H54 (cell line): ENCODE data around the gene MICALL2.

Experiments used
- DNase-seq: peaks from one replicate; pipeline ENCODE4 v3.0.0; 2011; ENCODE audit warnings: low spot score, mixed read lengths; ENCODE audit not compliant: insufficient read length
- FAIRE-seq: peaks from 3 replicates; lab custom pipeline; 2011; peaks lifted over from hg19 to GRCh38; lab: Jason Lieb, UNC
- POLR2A ChIP-seq: IDR thresholded peaks from 2 replicates; pipeline ENCODE4 v1.6.1; 2011; ENCODE audit warnings: low read depth, mild to moderate bottlenecking, low read length

MICALL2 gene

DNA sequence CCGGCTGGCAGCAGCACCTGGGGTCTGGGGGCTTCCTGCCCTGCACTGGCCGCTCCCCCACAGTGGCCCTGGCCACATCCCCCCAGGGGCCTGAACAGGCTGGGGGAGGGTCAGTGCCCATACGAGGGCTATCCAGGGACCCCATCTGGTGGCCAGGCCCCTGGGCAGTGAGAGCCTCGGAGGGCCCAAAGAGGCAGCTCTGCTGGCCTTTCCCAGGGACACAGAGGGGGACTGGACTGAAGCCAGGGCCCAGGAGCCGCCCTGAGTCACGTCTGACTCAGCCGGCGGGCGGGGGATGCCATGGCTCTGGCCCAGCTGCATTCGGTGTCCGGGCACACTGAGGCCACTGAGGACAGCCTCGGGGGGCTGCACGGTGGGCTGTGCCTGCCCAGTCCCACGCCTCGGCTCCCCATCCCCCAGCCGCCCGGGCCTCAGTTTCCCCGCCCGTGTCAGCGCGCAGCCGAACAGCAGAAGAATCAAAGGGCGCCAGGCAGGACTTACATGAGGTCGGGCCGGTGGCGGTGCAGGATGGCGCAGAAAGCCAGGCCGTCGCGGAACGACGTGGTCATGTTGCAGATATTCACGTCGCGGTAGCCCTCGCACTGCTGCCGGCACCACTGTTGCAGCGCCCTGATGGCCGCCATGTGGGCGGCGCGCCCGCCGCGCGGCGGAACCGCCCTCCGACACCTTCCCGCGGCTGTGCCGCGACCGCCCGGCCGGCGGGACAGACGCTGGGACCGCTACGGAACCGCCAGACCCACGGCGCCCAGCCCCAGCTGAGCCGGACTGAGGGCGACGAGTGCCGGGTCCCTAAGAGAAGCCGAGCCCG, at the start of gene MICALL2:
Gene MICALL2 (minus strand): TSS at position 788 of the 829 bp plus-strand sequence. CDS start 144 bp downstream, at position 644.
- peak; percentile 100 for DNase-seq
- TF ChIP-seq POLR2A = peak; percentile 100
- no peak for FAIRE-seq

DNA sequence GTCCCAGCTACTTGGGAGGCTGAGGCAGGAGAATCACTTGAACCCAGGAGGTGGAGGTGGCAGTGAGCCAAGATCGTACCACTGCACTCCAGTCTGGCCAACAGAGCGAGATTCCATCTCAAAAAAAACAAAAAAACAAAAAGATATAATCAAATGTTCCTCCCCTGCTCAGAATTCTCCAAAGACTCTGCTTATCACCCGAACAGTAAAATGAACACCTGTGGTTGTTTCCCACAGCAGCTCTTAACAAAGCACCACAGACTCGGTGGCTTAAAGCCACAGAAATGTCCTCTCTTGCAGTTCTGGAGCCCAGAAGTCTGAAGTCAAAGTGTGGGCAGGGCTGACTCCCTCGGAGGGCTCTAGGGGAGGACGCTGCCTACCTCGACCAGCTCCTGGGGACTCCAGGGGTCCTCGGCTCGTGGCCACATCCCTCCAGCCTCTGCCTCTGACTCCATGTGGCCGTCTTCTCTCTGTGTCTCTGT, 49.0 kb upstream of the MICALL2 start:
- TF ChIP-seq POLR2A = no peak
- DNase-seq (no peak), FAIRE-seq (no peak)

DNA sequence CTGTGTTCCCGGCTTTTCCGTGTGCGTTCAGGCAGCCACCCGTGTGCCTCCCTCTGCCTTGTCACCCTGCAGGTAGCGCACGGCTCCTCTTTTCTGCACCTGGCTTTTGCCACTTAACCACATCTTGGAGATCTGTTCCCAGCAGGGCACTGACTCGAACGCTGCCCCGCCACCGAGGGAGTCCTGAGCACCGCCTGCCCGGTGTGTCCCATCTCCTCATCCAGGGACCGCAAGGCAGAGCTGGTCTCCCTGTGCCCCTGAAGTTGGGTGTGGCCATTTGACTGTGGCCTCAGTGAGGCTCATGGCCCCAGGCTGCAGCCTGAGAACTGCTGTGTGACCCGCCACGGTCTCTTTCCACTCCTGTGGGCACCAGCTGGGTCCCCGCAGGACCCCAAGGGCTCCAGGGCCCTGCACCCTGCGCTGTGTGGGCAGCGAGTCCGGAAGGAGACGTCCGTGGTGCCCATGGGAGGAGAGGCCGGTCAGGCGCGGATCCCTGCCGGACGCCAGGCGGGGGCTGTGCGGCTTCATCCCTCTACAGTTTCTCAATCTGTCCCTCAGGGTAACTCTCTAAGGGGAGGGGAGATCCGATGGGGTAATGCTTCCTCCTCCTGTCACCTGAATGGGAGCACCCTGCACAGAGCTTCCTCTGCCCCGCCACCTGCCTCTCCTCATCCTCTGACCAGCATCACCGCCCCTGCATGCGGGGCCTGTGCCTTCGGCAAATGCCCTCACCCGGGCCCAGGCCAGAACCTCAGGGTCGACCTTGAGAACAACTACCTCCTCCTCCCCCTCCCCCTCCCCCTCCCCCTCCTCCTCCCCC, 46.7 kb upstream of the MICALL2 start:
- DNase-seq (no peak), FAIRE-seq (no peak)
- no peak for TF ChIP-seq POLR2A

DNA sequence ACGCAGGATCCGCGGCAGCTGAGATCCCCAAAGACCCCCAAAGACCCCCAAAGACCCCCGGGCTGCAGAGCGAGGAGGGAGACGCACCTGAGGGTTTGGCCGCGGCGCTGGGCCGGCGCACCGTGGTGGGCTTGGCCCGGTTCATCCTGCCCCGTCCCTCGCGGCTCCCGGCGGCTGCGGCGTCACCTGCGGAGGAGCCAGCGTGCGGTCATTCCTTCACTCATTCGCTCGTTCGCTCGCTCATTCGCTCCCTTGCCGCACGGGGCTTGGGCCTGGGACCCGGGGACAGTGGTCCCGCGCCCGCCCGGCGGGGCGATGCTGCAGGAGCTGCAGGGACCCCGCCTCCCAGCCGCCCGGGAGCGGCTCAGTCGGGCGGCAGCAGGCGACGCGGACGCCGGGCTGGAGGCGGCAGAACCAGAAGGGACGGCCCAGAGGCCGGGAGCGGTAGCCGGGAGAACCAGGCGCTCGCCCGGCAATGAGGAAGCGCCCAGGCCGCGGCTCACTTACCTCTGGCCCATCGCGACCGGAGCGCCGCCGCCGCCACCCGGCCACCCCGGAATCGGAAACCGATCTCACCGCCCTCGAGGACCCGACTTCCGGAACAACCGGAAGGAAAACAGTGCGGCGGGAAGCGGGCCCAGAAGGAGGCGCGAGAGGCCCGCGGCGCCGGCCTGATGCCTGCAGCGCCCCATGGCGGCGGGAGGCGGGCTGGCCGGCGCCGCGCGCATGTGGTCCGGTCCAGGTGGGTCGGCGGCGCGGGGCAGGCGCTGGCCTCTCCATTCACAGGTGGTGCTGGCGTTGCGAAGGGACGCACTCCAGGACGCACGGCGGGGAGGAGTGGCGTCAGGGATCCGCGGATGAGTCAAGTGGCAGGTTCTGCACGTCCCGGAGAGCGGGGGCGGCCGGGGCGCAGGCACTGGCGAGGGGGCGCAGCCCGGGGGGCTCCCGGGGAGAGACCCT, 44.8 kb upstream of the MICALL2 start, which contains the start of gene INTS1:
Gene INTS1 (minus strand): TSS at position 574 of the 960 bp plus-strand sequence. CDS start 429 bp downstream, at position 145.
- DNase-seq (peak; percentile 100), FAIRE-seq (no peak)
- TF ChIP-seq POLR2A = peak; percentile 51; the same call in 1 of the 2 replicates

DNA sequence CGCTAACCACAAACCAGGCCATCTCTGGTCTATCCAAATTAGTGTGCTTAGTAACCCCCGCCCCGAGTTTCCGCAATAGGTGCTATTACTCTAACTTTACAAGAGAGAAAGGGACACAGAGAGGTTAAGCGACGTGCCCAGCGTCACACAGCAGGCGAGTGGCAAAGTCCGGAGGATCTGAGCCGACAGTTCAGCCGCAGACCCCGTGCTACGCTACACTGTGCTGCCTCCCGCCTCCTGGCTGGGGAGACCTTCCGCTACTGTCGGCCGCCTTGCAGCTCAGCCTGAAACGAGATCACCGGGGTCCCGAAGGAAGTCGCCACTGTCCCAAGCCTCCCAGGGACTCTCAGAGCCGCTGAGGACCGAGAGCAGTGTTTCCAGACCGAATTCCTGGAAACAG, 44.1 kb upstream of the MICALL2 start:
- TF ChIP-seq POLR2A = no peak
- DNase-seq (no peak), FAIRE-seq (no peak)

DNA sequence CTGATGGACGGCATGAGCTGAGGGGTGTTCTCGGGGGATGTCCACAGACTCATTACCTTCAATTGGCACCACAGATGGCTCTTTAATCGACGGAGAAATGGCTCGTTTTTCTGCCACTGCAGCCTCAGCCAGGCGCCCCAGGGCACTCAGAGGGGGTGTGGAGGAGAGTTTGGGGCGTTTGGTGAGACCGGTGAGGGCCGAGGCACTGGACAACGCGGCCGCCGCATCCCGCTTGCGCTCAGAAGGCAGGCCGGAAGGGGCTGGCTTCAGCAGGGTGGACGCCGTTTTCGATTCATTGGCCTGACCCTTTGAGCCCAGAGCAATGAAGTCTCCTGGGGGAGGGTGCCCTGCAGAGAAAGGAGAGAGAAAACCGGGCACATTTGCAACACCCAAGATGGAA, 43.6 kb upstream of the MICALL2 start:
- FAIRE-seq (no peak), DNase-seq (no peak)
- no peak for TF ChIP-seq POLR2A

DNA sequence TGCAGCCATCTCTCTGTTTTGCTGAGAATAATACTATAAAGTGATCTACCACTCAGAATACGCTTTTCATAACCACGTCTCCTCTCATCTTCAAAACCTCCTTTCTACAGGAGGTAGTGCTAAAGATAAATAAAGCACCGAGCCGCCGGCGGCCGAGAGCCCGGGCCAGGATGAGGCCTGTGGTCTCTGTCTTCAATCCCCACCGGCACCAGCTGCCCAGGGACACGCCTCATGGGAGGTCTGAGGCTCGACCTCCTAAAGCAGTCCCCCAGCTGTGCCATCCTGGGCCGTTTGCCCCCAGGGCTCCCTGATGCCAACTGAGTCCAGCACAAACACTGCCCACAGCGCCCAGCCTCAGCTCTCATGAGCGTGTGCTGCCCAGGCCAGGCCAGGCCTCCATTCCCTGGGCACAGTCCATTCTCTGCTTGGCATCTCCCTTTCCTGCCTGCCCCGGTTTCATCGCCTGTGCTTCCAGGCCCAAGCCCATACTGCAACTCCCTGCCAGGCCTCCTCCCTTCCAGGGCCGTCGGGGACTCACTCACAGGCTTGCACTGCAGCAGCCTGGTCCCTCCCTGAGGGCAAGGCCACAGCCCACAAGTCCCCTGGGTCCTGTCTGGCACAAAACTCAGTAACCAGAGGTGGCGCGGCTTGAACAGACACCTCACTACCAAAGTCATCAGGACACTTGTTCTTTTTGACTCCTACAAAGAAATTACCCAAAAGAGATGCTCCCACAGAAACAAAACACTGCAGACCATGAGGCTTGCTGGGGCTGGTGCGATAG, 42.4 kb upstream of the MICALL2 start:
- no peak for DNase-seq
- FAIRE-seq = no peak
- TF ChIP-seq POLR2A = no peak

DNA sequence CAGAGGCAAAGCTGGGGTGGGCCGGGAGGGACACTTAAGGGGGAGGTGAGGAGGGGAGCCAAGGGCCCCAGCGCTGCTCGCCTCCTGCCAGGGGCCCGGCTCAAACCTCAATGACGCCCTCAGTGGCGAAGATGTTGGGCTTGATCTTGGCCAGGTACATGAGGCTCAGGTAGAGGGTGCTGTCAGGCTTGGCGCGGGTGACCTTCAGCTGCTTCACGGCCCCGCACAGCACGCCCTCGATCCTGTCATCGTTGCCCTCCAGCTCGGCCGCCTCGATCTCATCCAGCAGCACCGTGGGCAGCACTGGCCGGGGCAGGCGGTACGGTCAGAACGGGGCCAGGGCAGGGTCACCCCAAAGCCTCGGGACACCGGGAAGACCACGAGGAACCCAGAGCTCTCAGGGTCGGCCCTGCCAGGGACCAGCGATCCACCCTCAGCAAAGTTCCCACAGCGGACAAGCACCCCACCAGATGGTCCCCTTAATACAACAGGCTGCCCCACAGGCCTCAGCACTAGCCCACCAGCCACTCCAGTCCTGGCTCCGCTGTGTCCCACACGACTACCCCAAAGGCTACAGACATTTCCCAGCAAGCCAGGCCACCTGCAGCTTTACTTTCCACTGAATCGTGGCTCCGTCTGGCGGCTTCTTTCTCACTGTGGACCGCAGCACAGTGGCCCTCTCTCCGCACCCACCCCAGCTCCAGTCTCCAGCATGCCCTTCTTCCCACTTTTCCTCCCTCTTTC, 41.0 kb upstream of the MICALL2 start:
- FAIRE-seq = no peak
- DNase-seq = no peak
- TF ChIP-seq POLR2A = no peak

DNA sequence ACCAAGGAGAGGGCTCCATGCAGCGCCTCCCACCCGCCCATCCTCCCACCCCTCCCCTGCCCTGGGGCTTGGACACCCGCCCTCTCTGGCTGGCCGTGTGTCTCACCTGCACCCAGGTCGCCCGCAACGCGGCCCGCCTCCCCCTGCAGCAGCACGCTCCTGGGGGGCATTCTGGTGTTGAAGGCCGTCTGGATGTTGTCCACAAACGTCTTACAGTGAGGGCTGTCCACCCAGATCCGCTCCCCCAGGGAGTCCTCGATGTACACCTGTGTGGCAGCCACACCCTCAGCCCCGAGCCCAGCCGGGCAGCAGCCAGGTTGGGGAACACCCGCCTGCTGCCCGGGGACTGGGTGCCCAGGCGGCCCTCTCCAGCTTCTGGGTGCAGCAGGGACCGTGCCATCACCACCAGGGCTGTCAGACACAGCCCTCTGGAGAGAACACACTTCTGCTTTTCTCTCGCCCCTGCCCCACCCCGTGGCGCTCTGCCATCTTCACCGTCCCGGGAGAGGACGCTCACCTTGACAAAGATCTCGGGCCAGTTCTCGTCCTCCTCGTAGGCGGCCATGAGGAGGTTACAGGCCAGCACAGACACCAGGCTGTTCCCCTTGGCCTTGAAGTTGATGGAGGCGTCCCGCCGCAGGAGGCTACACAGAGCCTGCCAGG, 40.2 kb upstream of the MICALL2 start:
- TF ChIP-seq POLR2A = no peak
- DNase-seq = no peak
- FAIRE-seq = no peak

DNA sequence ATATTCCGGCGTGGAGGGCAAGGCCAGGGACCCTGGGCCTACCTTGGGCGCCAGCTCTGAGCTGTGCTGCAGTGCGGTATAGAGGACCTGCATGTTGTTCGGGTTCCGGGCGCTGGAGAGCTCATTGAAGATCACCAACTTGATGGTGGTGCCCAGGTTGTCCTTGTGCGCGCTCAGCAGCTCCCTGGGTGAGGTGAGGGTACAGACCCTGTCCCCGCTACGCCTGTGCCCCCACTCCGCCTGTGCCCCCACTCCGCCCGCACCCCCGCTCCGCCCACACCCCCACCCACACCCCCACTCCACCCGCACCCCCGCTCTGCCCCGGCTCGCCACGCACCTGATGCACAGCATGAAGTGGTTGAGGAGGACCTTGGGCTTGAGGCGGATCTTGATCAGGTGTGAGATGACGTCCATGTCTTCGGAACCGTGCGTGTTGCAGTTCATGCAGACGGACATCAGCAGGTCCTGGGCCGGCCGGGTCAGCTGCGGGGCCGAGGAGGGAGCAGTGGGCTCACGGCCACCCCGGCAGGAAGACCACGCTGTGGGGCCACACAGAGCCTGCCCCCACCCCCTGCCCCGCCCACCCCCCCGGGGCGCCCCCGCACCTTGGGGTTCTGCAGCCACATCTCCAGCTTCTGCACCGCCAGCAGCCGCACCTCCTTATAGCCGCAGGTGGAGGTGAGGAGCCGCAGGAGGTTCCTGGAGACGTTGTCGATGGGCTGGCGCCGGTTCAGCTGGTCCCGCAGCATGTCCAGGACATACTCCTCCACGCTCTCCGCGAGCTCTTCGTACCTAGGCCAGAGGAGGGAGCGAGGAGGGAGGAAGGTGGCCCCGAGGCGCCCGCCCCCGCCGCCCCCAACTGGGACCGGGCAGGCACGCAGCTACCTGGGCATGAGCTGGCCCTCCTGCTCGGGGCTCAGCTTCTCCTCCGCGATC, 39.4 kb upstream of the MICALL2 start:
- no peak for FAIRE-seq
- DNase-seq = no peak
- no peak for TF ChIP-seq POLR2A
